Activated B cell treated with CpG ODN at 0.5 μM for 24 hours (primary cell): ENCODE measurements around the gene B4GALNT3. TPM values are rescaled to one million over a fixed set of nuclear protein-coding genes. Genes with fewer than 3 reads are reported as not detected.

ENCODE experiments used
- ATAC-seq: fragments of 200-7000 bp; cut with Tn5 transposase; one replicate; pipeline ENCODE4 v1.10.0; 2021; ENCODE audit warnings: low read depth, mild to moderate bottlenecking, moderate library complexity
- CTCF ChIA-PET: fragments of 350-600 bp; sonication (Branson Sonifier 250); formaldehyde crosslinking; loops from one replicate; lab custom pipeline; 2021; ENCODE audit warnings: antibody characterized with exemption; lab: Charles Lee
- POLR2A ChIA-PET: fragments of 350-600 bp; sonication (Branson Sonifier 250); formaldehyde crosslinking; loops from one replicate; lab custom pipeline; 2021; ENCODE audit warnings: antibody characterized with exemption; lab: Charles Lee
- DNase-seq: peaks from one replicate; pipeline ENCODE4 v3.0.0; 2022
- H3K27ac Mint-ChIP-seq: one replicate; pipeline ENCODE4 v1.8.0; 2020; ENCODE audit warnings: mixed read lengths
- H3K27me3 Mint-ChIP-seq: one replicate; pipeline ENCODE4 v1.8.0; 2021; ENCODE audit warnings: mixed read lengths
- H3K36me3 Mint-ChIP-seq: one replicate; pipeline ENCODE4 v1.8.0; 2021; ENCODE audit warnings: low read depth, mixed read lengths
- H3K4me1 Mint-ChIP-seq: one replicate; pipeline ENCODE4 v1.8.0; 2021; ENCODE audit warnings: mixed read lengths
- H3K4me3 Mint-ChIP-seq: one replicate; pipeline ENCODE4 v1.8.0; 2020; ENCODE audit warnings: mild to moderate bottlenecking, mixed read lengths
- H3K9me3 Mint-ChIP-seq: one replicate; pipeline ENCODE4 v1.8.0; 2020; ENCODE audit warnings: mixed read lengths
- CTCF ChIP-seq: fragments of 200-600 bp; IDR thresholded peaks from one replicate; pipeline ENCODE4 v1.8.0; 2022; ENCODE audit warnings: antibody characterized with exemption, mild to moderate bottlenecking
- intact Hi-C: fragments of 100-400 bp; cut with micrococcal nuclease; formaldehyde crosslinking; loops from one replicate; pipeline ENCODE4 v1.15.1; 2024
- total RNA-seq: library from RNA; stranded (reverse); gene quantifications from 2 replicates; pipeline ENCODE4 v1.2.3, GENCODE V29; 2022

B4GALNT3 gene
- total RNA-seq, 1 donor from 2014 or later = not detected

GRCh38 chr12:508145-508544, 48.4 kb downstream of the B4GALNT3 start:
- Mint-ChIP-seq H3K36me3 (no peaks in the 10 kb centered on the region), H3K27ac (no peak overlapping the region), H3K27me3 (peaks cover 23% of the 10 kb centered on the region), H3K4me3 (no peak overlapping the region), H3K9me3 (no peaks in the 10 kb centered on the region), H3K4me1 (peaks cover 4% of the 10 kb centered on the region)
- no peak for ATAC-seq
- ChIA-PET POLR2A (no interaction called here), CTCF (interaction anchor here (0.6 kb wide), 1 partner anchor 504 kb away, joined by 4 read pairs; no protein-coding TSS in a partner anchor)
- intact Hi-C loops = no loop called here
- TF ChIP-seq CTCF = no peak
- no peak for DNase-seq

- no peak for ATAC-seq
- ChIA-PET CTCF (no interaction called here), POLR2A (no interaction called here)
- intact Hi-C loops = no loop called here
- Mint-ChIP-seq H3K9me3 (no peaks in the 10 kb centered on the region), H3K4me3 (no peak overlapping the region), H3K27ac (no peak overlapping the region), H3K36me3 (no peaks in the 10 kb centered on the region), H3K4me1 (peaks cover 4% of the 10 kb centered on the region), H3K27me3 (peaks cover 23% of the 10 kb centered on the region)
- TF ChIP-seq CTCF = no peak
- no peak for DNase-seq
These were observed 49.1 kb downstream of the B4GALNT3 start for GRCh38 chr12:508795-509194.

GRCh38 chr12:509500-509899, 49.8 kb downstream of the B4GALNT3 start:
- H3K4me3 Mint-ChIP-seq = no peak overlapping the region
- H3K27ac Mint-ChIP-seq = no peak overlapping the region
- intact Hi-C loops = no loop called here

GRCh38 chr12:510071-510825, 50.5 kb downstream of the B4GALNT3 start:
- Mint-ChIP-seq H3K9me3 (no peaks in the 10 kb centered on the region), H3K36me3 (no peaks in the 10 kb centered on the region), H3K4me1 (peaks cover 4% of the 10 kb centered on the region), H3K27me3 (peaks cover 18% of the 10 kb centered on the region), H3K4me3 (no peak overlapping the region), H3K27ac (no peak overlapping the region)
- DNase-seq = no peak
- ChIA-PET CTCF (no interaction called here), POLR2A (no interaction called here)
- ATAC-seq = no peak
- intact Hi-C loops = no loop called here
- TF ChIP-seq CTCF = no peak

More at GRCh38 chr12:509500-509899, 49.8 kb downstream of the B4GALNT3 start:
- H3K4me1 Mint-ChIP-seq = peaks cover 4% of the 10 kb centered on the region
- ChIA-PET POLR2A (no interaction called here), CTCF (no interaction called here)
- H3K36me3 Mint-ChIP-seq = no peaks in the 10 kb centered on the region
- DNase-seq = no peak
- no peaks in the 10 kb centered on the region for H3K9me3 Mint-ChIP-seq
- H3K27me3 Mint-ChIP-seq = peaks cover 24% of the 10 kb centered on the region
- TF ChIP-seq CTCF = no peak
- ATAC-seq = no peak

GRCh38 chr12:512933-513332, 53.2 kb downstream of the B4GALNT3 start:
- no peak overlapping the region for H3K27ac Mint-ChIP-seq
- no peaks in the 10 kb centered on the region for H3K36me3 Mint-ChIP-seq
- no peaks in the 10 kb centered on the region for H3K9me3 Mint-ChIP-seq
- TF ChIP-seq CTCF = no peak
- peaks cover 14% of the 10 kb centered on the region for H3K27me3 Mint-ChIP-seq
- POLR2A ChIA-PET = no interaction called here
- intact Hi-C loops = no loop called here
- CTCF ChIA-PET = no interaction called here
- ATAC-seq (no peak), DNase-seq (no peak)
- no peak overlapping the region for H3K4me3 Mint-ChIP-seq
- peaks cover 4% of the 10 kb centered on the region for H3K4me1 Mint-ChIP-seq
